Stimulated activated CD4-positive, alpha-beta T cell treated with anti-CD3 and anti-CD28 coated beads, TNF-alpha, amount 100 ng/mL, for 48 hours (primary cell): ENCODE measurements around the gene NR2E3.
"Not testable (repeated sequence)": the region's sequence is repeated elsewhere in the genome, so short reads cannot be mapped to it uniquely, and the experiment has no call there.

Experiments
- DNase-seq, 3 donors: peaks; one replicate each; pipeline ENCODE4 v3.0.0-alpha.2; 2020; ENCODE audit warnings: low read depth in 3 of 3

The NR2E3 gene

DNA sequence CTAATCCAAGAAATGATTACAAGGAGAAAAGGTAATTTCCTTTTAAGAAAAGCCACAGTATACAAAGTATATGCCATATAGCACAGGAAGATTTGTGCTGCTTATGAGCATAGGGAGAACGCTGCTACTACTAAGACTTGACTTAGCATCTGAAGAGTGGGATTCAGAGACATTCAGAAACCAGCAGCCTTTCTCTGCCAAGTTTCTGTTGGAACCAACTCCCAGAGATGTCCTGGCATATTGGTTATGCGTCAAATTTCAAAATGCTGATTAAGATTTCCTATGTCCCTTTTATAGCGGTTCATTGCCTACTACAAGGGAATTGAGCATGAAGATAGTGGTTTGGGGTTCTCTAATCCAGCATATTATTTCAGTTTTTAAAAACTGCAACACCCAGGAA, 4.9 kb downstream of the NR2E3 start:
- no peak for DNase-seq

DNA sequence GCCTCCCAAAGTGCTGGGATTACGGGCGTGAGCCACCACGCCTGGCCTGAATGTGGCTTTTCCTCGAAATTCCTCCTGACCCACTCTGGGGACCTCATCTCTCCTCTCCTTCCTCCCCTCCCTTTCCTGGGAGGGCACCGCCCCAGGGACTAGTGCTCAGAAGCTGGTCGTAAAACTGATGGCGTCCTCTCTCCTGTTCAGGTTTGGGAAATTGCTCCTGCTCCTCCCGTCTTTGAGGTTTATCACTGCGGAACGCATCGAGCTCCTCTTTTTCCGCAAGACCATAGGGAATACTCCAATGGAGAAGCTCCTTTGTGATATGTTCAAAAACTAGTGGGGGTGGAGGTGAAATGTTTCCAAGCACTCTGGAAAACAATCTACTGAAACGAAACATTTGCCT, 7.0 kb downstream of the NR2E3 start:
- DNase-seq = no peak

DNA sequence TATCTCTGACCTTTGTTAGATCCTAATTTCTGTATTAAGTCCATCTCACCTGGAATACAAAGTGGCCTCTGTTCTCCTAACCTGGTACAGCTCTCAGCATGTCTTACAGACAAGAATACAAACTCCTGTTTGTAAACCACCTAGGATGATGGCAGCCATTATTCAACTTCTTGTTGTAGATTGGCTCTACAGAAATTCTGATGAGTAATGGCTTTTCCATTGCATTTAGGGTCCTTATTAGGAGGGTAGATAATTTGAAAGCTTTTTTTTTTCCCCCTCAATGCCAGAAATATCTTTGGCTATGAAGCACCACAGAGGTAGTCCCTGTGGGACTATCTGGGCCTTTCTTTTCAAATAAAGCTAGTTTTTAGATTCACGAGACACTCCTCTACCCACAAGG, 9.8 kb downstream of the NR2E3 start:
- DNase-seq = no peak

DNA sequence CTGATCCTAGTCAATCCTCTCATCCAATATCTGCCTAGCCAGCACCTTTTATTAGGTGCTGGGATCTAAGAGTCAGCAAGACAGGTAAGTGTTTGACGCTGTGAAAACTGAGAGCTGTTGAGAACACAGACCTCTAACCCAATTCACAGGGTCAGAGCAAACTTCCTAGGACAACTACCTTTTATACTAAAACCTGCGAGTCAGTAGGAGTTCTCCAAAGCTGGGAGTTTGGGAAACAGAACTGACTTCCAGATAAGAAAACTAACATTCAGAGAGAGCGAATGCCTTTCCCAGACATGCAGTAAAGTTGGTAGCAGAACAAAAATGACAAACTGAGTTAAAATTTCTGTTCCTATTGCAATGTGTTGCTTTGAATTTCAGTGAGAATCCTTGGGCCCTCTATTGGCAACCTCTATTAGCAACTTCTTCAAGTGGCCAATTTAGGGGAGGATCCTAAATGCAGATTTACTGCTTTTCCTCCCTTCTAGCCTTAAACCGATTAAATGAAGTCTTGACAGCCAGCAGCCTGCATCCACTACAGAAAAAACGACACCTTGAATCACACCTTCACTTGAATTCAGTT, 11.3 kb downstream of the NR2E3 start:
- DNase-seq = no peak

DNA sequence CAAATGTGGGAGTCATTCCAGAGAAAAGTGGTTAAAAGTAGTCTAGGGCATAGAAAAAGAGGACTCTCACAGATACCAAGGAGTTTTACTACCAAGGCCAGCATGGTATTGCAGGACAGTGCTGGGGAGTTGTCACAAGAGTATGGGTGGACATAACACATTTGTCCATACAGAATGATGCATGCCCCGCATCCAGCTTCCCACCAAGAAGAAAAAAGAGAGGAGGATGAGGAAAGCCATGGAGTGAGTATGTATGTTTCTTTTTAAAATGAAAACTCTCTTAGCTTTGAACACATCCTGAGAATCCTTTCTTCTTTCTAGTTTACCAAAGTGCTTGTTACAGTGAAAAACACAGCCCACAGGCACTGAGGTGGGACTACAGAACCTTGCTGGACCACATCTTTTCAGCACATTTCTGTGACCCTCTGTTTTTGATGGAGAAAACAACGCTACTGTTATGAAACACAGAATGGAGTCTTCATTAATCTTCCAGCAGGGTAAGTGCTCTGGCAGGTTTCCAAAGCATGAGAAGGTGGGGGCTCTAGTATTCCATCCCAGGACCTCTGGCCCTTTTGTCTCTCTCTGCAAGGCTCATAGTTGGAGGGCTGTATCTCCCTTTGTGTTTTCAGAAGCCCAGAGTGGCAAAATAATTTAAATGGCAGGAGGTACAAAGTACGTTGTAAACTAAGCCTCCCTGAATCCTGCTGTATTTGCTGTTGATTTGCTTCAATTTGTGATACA, 12.7 kb downstream of the NR2E3 start:
- DNase-seq = no peak

DNA sequence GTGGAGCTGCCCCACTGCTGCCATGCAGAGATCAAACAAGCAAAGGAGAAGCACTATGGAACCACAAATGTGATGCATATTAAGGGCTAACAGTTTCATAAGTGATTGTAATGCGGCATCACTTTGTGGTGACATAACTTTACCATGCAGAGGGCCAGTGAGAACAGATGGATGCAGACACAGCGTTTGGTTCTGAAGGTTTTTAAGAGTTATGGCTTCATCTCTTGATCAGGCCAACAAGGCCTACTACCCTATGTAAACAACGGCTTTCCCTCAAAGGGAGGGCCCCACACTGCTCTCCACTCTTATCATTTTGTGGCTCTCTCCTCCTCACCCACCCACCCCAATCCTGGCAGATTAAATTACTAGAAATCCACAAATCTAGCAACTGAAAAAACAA, 13.4 kb downstream of the NR2E3 start:
- DNase-seq = no peak

DNA sequence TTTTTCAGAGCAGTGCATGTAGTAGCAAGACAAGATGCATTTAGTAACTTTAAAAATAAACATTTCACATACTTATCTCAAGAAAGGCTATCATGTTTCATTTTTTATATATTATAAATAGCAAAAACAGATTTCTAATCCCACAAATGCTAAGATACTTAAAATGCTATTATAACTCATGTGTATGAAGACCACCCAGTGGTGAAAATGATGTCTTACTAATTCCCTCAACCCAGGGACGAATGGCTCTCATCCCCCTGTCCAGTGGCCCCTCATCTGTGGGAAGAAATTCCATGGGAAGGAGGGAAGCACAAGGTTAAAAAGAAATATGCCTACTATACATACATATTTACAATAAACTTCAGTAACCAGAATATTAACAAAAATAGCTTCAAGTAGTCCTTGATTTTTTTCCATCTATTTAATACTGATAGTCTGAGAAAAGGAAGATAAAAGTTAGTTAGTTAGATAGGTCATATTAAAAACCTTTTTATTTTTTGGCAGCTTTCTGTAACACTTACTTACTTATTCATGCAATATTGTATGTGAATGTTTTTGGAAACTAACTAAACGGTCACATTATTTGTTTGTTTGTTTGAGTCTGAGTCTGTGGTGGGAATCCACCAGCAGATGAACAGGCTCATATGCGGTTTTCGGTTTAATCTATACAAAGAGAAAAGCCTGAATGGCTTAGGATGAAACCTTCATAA, 14.8 kb downstream of the NR2E3 start:
- DNase-seq = no peak

DNA sequence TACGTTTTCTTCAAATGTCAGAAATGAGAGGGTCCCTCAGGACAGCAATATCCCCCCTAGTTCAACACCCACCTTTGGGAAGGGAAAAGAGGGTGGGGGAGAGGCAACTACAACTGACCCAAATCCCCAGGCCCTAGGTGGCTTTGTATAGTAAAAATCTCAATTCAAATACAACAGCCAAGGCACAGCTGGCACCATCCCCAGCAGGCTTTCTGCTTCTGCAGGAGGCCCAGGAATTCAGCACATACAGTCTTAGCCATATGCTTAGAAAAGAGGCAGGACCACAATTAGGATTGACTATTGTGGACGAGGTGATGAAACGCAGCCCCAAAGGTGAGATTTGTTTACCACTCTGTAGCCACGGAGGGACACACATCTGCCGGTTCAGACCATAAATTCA, 15.8 kb downstream of the NR2E3 start:
- DNase-seq = no peak

DNA sequence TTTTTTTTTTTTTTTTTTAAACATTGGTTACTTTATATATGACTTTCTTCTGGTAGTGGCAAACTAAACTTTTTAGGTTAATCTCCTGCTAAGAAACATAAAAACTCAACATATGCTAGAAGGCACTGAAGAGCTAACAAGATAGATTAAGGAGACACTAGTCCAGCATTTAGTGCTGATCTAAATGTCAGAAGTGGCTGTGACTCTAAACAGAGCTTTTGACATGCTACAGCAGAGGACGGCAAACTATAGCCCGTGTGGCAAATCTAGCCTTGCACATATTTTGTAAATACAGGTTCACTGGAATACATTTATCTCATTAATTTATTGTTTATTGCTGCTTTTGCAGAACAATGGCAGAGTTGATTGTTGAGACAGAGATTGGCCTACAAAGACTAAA, 20.6 kb downstream of the NR2E3 start:
- DNase-seq = no peak

DNA sequence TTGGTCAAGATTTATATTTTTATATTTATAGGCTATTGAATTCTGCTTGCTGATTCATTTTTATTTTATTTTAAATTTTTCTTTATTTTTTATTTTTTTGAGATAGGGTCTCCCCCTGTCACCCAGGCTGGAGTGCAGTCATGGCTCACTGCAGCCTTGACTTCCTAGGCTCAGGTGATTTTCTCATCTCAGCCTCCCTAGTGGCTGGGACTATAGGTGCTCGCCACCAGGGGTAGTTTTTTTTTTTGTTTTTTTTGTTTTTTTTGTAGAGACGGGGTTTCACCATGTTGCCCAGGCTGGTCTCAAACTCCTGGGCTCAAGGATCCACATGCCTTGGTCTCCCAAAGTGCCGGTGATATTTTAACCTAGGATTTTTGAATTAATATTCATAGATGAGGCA, 31.2 kb downstream of the NR2E3 start:
- DNase-seq = no peak

DNA sequence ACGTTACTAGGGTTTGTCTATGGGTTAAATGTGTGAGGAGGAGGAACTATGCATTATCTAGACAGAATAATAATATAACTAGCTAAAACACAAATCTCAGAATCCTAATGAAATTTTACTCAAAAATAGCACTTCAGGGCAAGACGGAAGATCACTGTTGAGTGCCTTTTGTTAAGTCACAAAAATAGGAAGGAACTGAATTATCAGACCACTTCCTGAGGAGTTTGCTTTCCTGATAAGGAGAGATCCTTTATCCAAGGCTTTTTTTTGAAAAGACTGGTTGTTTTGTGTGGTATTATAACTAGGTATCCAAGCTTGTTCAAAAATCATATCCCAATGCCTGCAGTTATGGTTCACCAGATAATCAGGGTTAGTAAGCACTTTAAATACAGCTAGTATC, 34.6 kb downstream of the NR2E3 start:
- no peak for DNase-seq

DNA sequence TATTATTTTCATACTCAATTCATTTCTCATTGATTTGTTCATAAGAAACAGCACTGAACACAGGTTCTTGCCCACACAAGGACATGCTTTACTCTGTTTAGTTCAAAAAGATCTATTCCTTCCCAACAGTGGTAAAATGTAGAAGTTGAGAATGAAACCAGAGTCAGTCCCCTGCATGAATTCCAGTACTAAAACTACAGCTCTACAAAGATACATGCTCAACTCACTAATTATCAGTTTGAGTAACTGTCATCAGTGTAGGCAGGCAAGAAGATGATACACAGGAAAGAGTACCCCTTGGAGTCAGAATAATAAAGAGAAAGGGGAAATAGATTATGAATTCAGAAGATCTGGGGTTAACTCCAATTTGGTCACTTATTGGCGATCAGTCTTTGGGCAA, 43.2 kb downstream of the NR2E3 start:
- no peak for DNase-seq

DNA sequence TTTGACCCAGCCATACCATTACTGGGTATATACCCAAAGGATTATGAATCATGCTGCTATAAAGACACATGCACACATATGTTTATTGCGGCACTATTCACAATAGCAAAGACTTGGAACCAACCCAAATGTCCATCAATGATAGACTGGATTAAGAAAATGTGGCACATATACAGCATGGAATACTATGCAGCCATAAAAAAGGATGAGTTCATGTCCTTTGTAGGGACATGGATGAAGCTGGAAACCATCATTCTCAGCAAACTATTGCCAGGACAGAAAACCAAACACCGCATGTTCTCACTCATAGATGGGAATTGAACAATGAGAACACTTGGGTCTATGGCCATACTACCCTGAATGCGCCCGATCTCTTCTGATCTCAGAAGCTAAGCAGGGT, 47.9 kb downstream of the NR2E3 start:
- not testable (repeated sequence) for DNase-seq
